Ectodermal cell (in vitro differentiated cells): ENCODE data around the gene COPS7A.
"Not testable (repeated sequence)": the region's sequence is repeated elsewhere in the genome, so short reads cannot be mapped to it uniquely, and the experiment has no call there.

Source experiments
- H3K27ac ChIP-seq: 2 replicates; pipeline ENCODE4 v1.7.0; 2013; ENCODE audit warnings: mild to moderate bottlenecking, low read depth, low read length; ENCODE audit not compliant: insufficient read depth, poor library complexity, severe bottlenecking
- H3K27me3 ChIP-seq: 2 replicates; pipeline ENCODE4 v1.7.0; 2013; ENCODE audit warnings: mild to moderate bottlenecking, low read length; ENCODE audit not compliant: insufficient read depth, control insufficient read depth, poor library complexity, severe bottlenecking
- H3K36me3 ChIP-seq: one replicate; pipeline ENCODE4 v1.7.0; 2013; ENCODE audit warnings: low read length; ENCODE audit not compliant: control insufficient read depth, insufficient read depth
- H3K4me1 ChIP-seq: one replicate; pipeline ENCODE4 v1.7.0; 2013; ENCODE audit warnings: low read length; ENCODE audit not compliant: control insufficient read depth, insufficient read depth
- H3K4me3 ChIP-seq: 2 replicates; pipeline ENCODE4 v1.7.0; 2013; ENCODE audit warnings: low read depth, low read length, control low read depth; ENCODE audit not compliant: insufficient read depth
- H3K9me3 ChIP-seq: 2 replicates; pipeline ENCODE4 v1.7.0; 2013; ENCODE audit warnings: mild to moderate bottlenecking, low read length, moderate library complexity; ENCODE audit not compliant: control insufficient read depth
- WGBS, 2 experiments: methylation state at CpG; one replicate each; pipeline ENCODE4 v1.1.7; 2013; ENCODE audit warnings: missing lambda C conversion rate in 2 of 2; 5-methylcytosine and 5-hydroxymethylcytosine counted together

Gene COPS7A

DNA sequence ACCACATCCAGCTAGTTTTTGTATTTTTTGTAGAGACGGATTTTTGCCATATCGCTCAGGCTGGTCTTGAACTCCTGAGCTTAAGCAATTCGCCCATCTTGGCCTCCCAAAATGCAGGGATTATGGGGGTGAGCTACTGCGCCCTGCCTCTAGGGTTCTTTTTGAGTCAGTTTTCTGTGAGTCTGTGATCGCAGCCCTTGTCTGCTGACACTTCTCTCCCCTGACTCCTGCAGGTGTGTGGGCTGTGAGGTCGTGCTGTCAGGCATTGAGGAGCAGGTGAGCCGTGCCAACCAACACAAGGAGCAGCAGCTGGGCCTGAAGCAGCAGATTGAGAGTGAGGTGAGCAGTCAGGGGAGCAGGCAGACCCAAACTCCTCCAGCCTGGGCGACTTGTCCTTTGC is 6.3 kb downstream of the COPS7A start:
- H3K9me3 ChIP-seq: no peaks in the 10 kb centered on the region
- no peaks in the 10 kb centered on the region for H3K4me1 ChIP-seq
- peaks cover 25% of the 10 kb centered on the region for H3K36me3 ChIP-seq
- no peaks in the 10 kb centered on the region for H3K27me3 ChIP-seq
- H3K27ac ChIP-seq: no peak overlapping the region
- H3K4me3 ChIP-seq: no peak overlapping the region
- 92 to 93% methylated on average over 8 of the region's 8 CpGs for WGBS, 2 experiments

DNA sequence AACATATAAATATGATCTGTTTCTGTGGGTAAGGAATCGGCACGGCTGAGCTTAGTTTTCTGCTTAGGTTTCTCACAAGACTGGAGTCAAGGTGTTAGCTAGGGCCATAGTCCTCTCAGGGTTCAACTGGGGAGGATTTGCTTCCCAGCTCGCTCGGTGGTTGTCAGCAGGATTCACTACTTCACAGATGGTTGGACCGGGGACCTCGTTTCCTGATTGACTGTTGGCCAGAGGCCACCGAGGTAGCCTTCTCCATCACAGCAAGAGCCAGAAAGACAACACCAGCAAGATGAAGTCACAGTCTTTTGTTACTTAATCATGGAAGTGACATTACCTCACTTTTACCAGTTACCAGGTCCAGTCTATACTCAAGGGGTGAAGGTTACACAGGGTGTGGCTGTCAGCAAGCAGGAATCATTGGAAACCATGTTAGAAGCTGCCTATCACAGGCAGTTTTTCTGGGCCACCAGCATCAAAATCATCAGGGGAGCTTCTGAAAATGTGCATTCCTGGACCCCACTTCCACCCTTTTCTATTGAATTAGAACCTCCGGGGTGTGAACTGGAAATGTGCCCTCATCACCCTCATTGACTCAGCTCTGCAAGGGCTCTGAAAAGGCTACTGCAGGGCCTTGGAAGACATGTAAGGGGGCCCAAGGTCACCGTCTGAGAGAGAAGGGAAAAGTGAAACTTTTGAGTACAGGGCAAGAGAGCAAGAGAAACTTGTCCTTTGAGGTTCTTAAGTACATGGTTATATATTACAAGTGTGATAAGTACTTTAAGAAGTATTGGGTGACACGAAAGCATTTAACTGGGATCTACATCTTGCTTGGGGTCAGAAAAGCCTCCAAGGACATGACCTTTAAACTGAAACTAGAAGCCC is 10.9 kb downstream of the COPS7A start:
- no peaks in the 10 kb centered on the region for H3K27me3 ChIP-seq
- WGBS, 2 experiments: 91 to 94% methylated on average over 10 of the region's 10 CpGs
- H3K27ac ChIP-seq: no peak overlapping the region
- no peaks in the 10 kb centered on the region for H3K9me3 ChIP-seq
- no peaks in the 10 kb centered on the region for H3K4me1 ChIP-seq
- H3K4me3 ChIP-seq: no peak overlapping the region
- peaks cover 11% of the 10 kb centered on the region for H3K36me3 ChIP-seq

DNA sequence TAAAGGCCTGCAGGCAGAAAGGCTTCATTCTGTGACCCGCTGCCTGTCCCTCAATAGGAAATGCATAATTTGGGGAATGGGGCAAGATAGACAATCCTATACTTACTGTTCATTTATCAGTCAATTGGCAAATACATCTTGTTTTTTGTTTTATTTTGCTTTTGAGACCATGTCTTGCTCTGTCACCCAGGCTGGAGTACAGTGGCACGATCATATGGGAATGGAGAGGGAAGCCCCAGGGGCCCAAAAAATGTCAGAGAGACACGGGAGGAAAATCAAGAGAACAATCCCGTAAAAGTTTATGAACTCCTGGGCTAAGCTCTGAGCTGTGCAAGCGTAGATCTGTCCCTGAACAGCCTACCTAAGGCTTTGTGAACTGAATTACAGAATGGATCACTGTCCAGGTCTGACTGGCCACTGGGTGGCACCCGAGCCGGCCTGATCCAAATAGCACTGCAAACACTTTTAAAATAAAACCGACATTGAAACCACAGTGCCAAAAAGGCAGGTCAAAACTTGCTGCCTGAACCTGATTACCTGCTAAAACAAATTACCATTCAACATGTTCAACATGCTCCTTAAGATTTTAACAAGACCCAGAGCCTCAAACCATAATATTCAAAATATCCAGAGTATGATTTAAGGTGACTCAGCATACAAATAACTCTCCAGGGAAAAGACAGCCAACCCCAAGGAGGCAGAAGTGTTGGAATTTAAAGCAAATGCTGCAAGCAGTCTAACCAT is 11.8 kb downstream of the COPS7A start:
- Histone ChIP-seq H3K27ac (no peak overlapping the region), H3K9me3 (no peaks in the 10 kb centered on the region), H3K27me3 (no peaks in the 10 kb centered on the region), H3K4me1 (no peaks in the 10 kb centered on the region), H3K36me3 (peaks cover 3% of the 10 kb centered on the region), H3K4me3 (no peak overlapping the region)
- 54 to 55% methylated on average over 8 of the region's 8 CpGs for WGBS, 2 experiments

DNA sequence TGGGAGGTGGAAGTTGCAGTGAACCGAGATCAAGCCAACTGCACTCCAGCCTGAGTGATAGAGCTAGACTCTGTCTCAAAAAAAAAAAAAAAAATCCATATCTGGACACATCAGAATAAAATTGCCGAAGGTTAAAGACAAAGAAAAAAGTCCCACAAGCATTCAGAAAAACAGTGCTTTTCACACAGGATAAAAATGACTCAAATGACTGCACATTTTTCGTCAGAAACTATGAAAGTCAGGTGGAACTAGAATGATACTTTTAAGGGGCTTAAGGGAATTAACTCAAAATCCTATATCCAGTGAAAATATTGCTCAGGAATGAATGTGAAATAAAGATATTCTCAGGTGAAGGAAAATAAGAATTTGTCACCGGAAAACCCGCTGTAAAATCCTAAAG is 12.9 kb downstream of the COPS7A start:
- no peaks in the 10 kb centered on the region for H3K4me1 ChIP-seq
- H3K36me3 ChIP-seq: no peaks in the 10 kb centered on the region
- WGBS, 2 experiments: 90 to 91% methylated on average over 5 of the region's 5 CpGs
- no peak overlapping the region for H3K27ac ChIP-seq
- H3K27me3 ChIP-seq: no peaks in the 10 kb centered on the region
- no peak overlapping the region for H3K4me3 ChIP-seq
- H3K9me3 ChIP-seq: no peaks in the 10 kb centered on the region

DNA sequence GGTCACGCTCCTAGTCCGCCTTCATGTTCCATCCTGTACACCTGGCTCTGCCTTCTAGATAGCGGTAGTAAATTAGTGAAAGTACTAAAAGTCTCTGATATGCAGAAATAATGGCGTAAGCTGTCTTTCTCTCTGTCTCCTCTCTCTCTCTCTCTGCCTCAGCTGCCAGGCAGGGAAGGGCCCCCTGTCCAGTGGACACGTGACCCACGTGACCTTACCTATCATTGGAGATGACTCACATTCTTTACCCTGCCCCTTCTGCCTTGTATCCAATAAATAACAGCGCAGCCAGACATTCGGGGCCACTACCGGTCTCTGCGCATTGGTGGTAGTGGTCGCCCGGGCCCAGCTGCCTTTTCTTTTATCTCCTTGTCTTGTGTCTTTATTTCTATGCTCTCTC is 18.2 kb downstream of the COPS7A start:
- not testable (repeated sequence) for H3K36me3 ChIP-seq, H3K4me3 ChIP-seq, H3K27me3 ChIP-seq, H3K9me3 ChIP-seq, H3K27ac ChIP-seq
- H3K4me1 ChIP-seq: peaks cover 11% of the 10 kb centered on the region
- 90% methylated on average over 10 to 11 of the region's 12 CpGs for WGBS, 2 experiments

DNA sequence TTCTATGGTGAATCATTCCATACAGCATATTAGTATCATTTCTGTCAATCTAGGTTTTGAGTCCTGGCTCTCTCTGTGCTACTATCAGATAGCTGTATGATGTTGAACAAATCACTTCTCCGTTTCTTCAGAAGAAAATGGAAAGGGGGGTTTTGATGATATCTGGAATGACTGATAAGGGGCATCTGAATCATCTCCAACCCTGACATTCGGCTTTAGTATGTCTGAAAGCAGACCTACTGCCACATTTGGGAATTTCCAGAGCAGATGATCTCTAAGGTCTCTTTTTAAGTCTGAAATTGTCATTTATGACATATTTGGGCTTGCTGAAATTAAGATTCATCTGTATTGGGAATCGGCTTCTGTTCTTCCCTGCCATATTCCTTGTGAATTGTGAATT is 19.0 kb downstream of the COPS7A start:
- no peak overlapping the region for H3K4me3 ChIP-seq
- no peaks in the 10 kb centered on the region for H3K27me3 ChIP-seq
- no peak overlapping the region for H3K27ac ChIP-seq
- peaks cover 11% of the 10 kb centered on the region for H3K4me1 ChIP-seq
- peaks cover 9% of the 10 kb centered on the region for H3K36me3 ChIP-seq
- H3K9me3 ChIP-seq: no peaks in the 10 kb centered on the region
- 93 to 95% methylated on average over 3 of the region's 3 CpGs for WGBS, 2 experiments

DNA sequence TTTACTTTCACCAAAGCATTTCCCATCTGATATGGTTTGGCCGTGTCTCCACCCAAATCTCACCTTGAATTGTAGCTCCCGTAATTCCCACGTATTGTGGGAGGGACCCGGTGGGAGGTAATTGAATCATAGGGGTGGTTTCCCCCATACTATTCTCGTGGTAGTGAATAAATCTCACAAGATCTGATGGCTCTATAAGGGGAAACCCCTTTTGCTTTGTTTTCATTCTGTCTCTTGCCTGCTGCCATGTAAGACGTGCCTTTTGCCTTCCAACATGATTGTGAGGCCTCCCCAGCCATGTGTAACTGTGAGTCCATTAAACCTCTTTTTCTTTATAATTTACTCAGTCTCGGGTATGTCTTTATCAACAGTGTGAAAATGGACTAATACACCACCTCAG is 19.5 kb downstream of the COPS7A start:
- H3K9me3 ChIP-seq, H3K27ac ChIP-seq, H3K4me3 ChIP-seq, H3K27me3 ChIP-seq: not testable (repeated sequence)
- Histone ChIP-seq H3K4me1 (peaks cover 11% of the 10 kb centered on the region), H3K36me3 (peaks cover 13% of the 10 kb centered on the region)
- 85 to 88% methylated on average over 7 of the region's 7 CpGs for WGBS, 2 experiments

DNA sequence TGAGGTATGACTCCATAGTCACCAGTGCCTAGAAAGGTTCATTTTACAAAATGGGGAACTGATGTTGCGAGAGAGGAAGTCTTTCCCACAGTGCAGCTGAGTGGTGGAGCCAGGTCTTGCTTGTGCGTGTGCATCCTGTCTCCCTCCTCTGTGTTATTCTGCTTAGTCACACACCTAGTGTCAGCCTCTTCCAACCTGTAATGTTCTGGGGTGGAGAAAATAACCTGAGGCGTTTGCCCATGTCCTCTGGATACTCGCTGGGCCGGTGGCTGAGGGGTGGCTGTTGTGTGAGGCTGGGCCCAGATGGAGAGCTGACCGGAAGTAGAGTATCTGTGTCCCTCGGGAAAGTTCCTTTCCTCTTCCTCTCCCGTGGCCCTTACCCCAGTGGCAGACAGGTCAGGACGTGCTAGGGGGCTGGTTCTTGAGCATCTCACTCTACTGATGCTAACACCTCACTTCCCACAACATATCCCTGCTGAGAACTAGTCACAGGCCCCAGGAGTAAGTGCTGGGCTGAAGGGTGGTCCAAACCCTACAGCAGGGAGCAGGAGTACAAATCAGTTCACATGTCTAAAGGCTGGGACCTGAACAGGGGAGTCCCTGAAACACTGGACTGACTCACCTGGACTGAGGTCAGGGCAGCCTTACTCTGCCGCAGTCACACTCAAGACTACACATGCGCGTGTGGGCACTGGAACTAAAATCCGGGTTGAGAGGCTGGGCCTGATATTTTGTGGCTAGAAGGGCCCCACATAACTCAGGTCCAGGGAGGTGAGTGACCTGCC is 22.1 kb downstream of the COPS7A start:
- no peak overlapping the region for H3K4me3 ChIP-seq
- no peaks in the 10 kb centered on the region for H3K27me3 ChIP-seq
- 93 to 94% methylated on average over 13 of the region's 13 CpGs for WGBS, 2 experiments
- H3K4me1 ChIP-seq: peaks cover 11% of the 10 kb centered on the region
- no peaks in the 10 kb centered on the region for H3K9me3 ChIP-seq
- H3K36me3 ChIP-seq: peaks cover 38% of the 10 kb centered on the region
- H3K27ac ChIP-seq: no peak overlapping the region

DNA sequence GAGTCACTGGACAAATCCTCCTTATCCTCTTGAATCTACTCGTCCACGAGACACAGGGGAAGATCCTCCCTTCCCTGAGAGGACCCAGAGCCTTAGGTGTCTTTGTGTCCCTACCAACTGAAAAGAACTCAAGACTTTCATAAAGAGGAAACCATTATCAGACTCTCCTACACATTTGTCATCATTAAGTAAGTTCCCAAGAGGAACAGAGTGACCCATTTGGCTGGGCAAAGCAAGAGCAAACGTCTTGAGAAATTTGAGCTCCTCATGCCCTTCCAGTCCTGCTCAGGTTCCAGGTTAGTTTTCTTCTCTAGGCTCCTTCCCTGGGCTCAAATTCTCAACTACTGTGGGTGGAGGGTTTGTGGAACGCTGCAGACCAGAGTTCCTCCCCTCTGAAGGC is 23.4 kb downstream of the COPS7A start:
- WGBS, 2 experiments: 93 to 96% methylated on average over 4 of the region's 4 CpGs

DNA sequence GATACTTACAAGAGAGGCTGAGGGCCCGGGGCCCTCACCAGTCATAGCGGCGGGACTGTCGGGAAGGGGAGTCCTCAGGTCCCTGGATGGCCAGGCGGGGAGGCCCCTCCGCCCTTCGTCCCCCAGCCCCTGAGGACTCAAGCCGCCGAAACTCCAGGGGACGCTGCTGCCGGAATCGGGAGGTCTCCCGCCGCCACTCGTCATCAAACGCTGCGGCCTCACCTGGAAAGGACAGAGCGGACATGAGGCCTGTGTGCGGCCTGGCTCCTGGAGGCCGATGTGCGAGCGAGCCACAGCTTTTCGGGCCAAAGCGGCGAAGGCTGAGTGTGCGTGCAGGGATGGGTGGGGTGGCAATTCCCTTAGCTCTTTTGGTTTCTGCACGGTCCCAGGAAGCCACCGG is 24.9 kb downstream of the COPS7A start:
- Histone ChIP-seq H3K27me3 (no peaks in the 10 kb centered on the region), H3K27ac (no peak overlapping the region), H3K4me1 (peaks cover 23% of the 10 kb centered on the region), H3K9me3 (no peaks in the 10 kb centered on the region), H3K4me3 (no peak overlapping the region), H3K36me3 (peaks cover 45% of the 10 kb centered on the region)
- 97 to 98% methylated on average over 28 of the region's 28 CpGs for WGBS, 2 experiments

More for the DNA sequence above, 23.4 kb downstream of the COPS7A start:
- Histone ChIP-seq H3K36me3 (peaks cover 45% of the 10 kb centered on the region), H3K4me1 (peaks cover 21% of the 10 kb centered on the region), H3K27ac (no peak overlapping the region), H3K4me3 (no peak overlapping the region), H3K9me3 (no peaks in the 10 kb centered on the region), H3K27me3 (no peaks in the 10 kb centered on the region)
